SJCRH30 (cell line): ENCODE results near the gene TLE7. TPM values are rescaled to one million over a fixed set of nuclear protein-coding genes. Genes with fewer than 3 reads are reported as not detected.

Source experiments
- DNase-seq, 2 experiments: peaks; one replicate each; pipeline ENCODE4 v3.0.0-alpha.2; 2015 to 2020
- H3K27ac ChIP-seq: fragments of 250-450 bp; sonication (Bioruptor Pico); 2 replicates; pipeline ENCODE4 v1.5.1; 2020; ENCODE audit warnings: mild to moderate bottlenecking, moderate library complexity
- H3K27me3 ChIP-seq: fragments of 250-450 bp; sonication (Bioruptor Pico); 2 replicates; pipeline ENCODE4 v1.5.1; 2020; ENCODE audit warnings: mild to moderate bottlenecking, moderate library complexity
- H3K36me3 ChIP-seq: fragments of 250-450 bp; sonication (Bioruptor Pico); 2 replicates; pipeline ENCODE4 v1.5.1; 2020; ENCODE audit warnings: mild to moderate bottlenecking, moderate library complexity
- H3K4me1 ChIP-seq: fragments of 250-450 bp; sonication (Bioruptor Pico); 2 replicates; pipeline ENCODE4 v1.5.1; 2020; ENCODE audit warnings: mild to moderate bottlenecking, moderate library complexity
- H3K4me3 ChIP-seq: fragments of 250-450 bp; sonication (Bioruptor Pico); 2 replicates; pipeline ENCODE4 v1.5.1; 2020; ENCODE audit warnings: mild to moderate bottlenecking, moderate library complexity
- H3K9me3 ChIP-seq: fragments of 250-450 bp; sonication (Bioruptor Pico); replicated peaks from 2 replicates; pipeline ENCODE4 v1.5.1; 2020; ENCODE audit warnings: mild to moderate bottlenecking, moderate library complexity
- total RNA-seq: library from RNA; depleted of rRNA; stranded (reverse); fragments of >200 nt; shearing (Covaris generic); gene quantifications from 2 replicates; pipeline ENCODE4 v1.2.3, GENCODE V29; 2014; rRNA removed

The TLE7 gene
- not detected in 2 replicates for total RNA-seq

DNA sequence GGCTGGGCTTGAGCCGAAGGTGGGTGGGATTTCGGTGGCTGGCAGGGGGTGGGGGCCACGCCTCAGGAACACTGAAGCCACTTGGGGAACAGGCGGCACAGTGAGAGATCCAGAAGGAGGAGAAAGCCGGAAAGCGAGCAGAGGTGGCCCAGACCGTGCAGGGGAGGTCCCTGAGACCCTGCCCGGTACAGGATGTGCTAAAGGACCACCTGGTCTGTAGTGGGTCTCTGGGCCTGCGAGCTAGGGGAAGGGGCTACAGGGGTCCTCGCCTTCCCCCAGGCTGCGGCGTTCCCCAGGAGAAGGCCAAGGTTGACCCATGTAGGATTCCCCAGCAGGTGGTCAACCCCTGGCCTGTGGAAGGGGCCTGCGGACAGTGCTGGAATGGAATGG is at the start of gene TLE7:
TSS of gene TLE7 (minus strand) at position 4 of the 390 bp plus-strand sequence. CDS start 8,730 bp downstream, outside the sequence.
- Histone ChIP-seq H3K27ac (no peak within 1 kb of the TSS), H3K27me3 (no peaks in the 10 kb centered on the region), H3K4me3 (no peak within 1 kb of the TSS), H3K9me3 (no peaks in the 10 kb centered on the region), H3K36me3 (no peaks in the 10 kb centered on the region), H3K4me1 (no peaks in the 10 kb centered on the region)
- no peak for DNase-seq

DNA sequence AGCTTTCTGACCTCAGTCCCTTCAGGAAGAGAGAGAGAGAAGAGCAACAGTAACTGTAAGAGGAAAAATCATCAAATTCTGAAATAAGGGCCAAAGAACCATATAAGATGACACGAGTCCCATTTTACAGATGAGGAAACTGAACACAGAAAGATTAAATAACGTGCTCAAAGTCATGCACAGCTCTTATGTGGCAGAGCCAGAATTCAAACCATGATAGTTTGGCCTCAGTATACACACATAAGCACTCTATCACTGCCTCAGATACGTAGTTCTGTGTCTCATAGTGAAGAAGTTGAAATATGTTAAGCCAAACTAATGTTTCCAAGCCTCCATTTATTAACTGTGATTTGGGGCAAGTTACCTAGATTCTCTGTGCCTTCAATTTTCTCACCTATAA is 49.2 kb upstream of the TLE7 start:
- no peaks in the 10 kb centered on the region for H3K36me3 ChIP-seq
- no peaks in the 10 kb centered on the region for H3K9me3 ChIP-seq
- no peaks in the 10 kb centered on the region for H3K4me1 ChIP-seq
- no peak overlapping the region for H3K27ac ChIP-seq
- no peak for DNase-seq
- no peaks in the 10 kb centered on the region; the same call in 1 of the 2 replicates for H3K27me3 ChIP-seq
- H3K4me3 ChIP-seq = no peak overlapping the region

GRCh38 chr16:71490361-71490760 is 48.5 kb upstream of the TLE7 start:
- Histone ChIP-seq H3K4me3 (no peak overlapping the region), H3K36me3 (no peaks in the 10 kb centered on the region), H3K27ac (no peak overlapping the region), H3K27me3 (no peaks in the 10 kb centered on the region; the same call in 1 of the 2 replicates), H3K9me3 (no peaks in the 10 kb centered on the region), H3K4me1 (no peaks in the 10 kb centered on the region)
- no peak for DNase-seq

DNA sequence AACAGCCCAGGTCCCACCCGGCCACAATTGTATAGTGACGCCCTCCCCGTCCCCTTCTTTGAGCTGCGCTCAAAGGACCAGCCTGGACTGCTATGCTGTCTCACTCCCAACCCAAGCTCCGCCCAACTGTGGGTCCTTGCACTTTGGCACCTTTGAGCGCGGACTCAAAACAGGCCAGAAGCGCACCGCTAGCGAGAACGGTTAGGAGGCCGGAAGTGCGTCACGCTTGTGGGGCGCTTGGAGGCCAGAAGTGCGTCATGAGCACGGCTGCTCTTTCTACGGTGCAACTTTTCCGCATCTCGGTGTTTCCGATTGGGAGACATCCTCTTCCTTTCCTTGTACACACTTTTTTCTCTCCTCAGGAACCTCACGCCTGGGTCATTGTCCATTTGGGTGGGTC is 47.3 kb upstream of the TLE7 start, which contains the start of gene ZNF19:
TSS of gene ZNF19 (minus strand) at position 203 of the 400 bp plus-strand sequence. CDS start 7,210 bp downstream, outside the sequence.
- no peaks in the 10 kb centered on the region for H3K36me3 ChIP-seq
- no peaks in the 10 kb centered on the region; the same call in 1 of the 2 replicates for H3K27me3 ChIP-seq
- DNase-seq = no peak
- H3K4me3 ChIP-seq = no peak within 1 kb of the TSS
- no peak within 1 kb of the TSS for H3K27ac ChIP-seq
- H3K4me1 ChIP-seq = no peaks in the 10 kb centered on the region
- no peaks in the 10 kb centered on the region for H3K9me3 ChIP-seq

GRCh38 chr16:71484006-71484893 is 42.4 kb upstream of the TLE7 start:
- H3K27me3 ChIP-seq = no peaks in the 10 kb centered on the region

DNA sequence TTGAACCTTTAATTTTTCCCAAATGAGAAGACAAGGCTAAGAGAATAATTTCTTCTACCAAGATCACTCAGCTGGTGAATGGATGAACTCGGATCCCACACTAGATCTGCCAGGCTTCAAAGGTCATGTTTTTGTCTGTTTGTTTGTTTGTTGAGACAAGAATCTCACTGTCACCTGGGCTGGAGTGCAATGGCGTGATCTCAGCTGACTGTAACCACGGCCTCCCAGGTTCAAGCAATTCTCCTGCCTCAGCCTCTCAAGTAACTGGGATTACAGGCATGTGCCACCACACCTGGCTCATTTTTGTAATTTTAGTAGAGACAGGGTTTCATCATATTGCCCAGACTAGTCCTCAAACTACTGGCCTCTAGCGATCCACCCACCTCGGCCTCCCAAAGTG is 40.7 kb upstream of the TLE7 start:
- H3K27me3 ChIP-seq = no peaks in the 10 kb centered on the region
- no peaks in the 10 kb centered on the region for H3K4me1 ChIP-seq
- no peaks in the 10 kb centered on the region for H3K9me3 ChIP-seq
- H3K4me3 ChIP-seq = no peak overlapping the region
- H3K27ac ChIP-seq = no peak overlapping the region
- H3K36me3 ChIP-seq = no peaks in the 10 kb centered on the region
- no peak for DNase-seq

More at GRCh38 chr16:71484006-71484893, 42.4 kb upstream of the TLE7 start:
- DNase-seq = peak; percentile 73 to 84
- Histone ChIP-seq H3K36me3 (no peaks in the 10 kb centered on the region), H3K9me3 (no peaks in the 10 kb centered on the region), H3K4me1 (no peaks in the 10 kb centered on the region), H3K27ac (peak overlapping the region; percentile 61), H3K4me3 (peak overlapping the region; percentile 83)

DNA sequence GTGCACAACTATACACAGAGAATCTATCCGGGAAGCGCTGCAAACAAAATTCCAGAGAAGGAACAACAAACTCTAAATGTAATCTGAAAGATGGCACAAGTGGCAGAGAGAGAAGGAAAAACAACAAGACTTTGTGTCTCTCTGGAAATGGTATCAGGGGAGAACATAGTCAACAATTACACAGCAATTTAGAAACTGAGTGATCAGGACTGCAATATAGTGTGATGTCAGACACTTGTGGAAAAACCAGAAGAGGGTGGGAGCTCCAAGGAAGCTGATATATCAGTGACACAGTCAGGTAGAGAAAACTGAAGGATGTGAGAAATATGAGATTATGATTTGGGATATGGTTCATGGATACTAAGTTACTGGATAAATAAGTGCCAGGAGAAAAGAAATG is 39.1 kb upstream of the TLE7 start:
- Histone ChIP-seq H3K36me3 (no peaks in the 10 kb centered on the region), H3K27ac (no peak overlapping the region), H3K4me1 (no peaks in the 10 kb centered on the region), H3K4me3 (no peak overlapping the region), H3K27me3 (no peaks in the 10 kb centered on the region), H3K9me3 (no peaks in the 10 kb centered on the region)
- DNase-seq = no peak

DNA sequence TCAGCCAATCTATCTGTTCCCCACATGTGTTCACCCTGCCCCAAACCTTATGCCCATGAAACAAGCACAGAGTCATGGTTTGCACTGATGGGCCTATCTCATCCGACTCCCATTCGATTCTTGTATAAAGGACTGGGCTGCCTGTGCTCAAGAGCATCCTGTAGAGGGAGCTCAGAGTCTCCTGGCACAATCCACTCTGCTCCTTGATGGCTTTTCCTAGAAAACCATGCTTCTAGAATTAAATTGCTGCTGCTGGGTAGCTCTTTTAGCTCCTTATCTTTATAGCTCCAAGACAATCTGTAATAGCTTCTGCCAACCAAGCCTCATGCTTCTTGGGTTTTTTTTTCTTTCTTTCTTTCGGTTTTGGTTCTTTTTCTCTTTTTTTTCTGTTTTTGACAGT is 37.6 kb upstream of the TLE7 start:
- no peak overlapping the region for H3K27ac ChIP-seq
- no peaks in the 10 kb centered on the region for H3K27me3 ChIP-seq
- no peak overlapping the region for H3K4me3 ChIP-seq
- no peaks in the 10 kb centered on the region for H3K4me1 ChIP-seq
- DNase-seq = peak; percentile 16 to 38
- H3K36me3 ChIP-seq = no peaks in the 10 kb centered on the region
- H3K9me3 ChIP-seq = no peaks in the 10 kb centered on the region

DNA sequence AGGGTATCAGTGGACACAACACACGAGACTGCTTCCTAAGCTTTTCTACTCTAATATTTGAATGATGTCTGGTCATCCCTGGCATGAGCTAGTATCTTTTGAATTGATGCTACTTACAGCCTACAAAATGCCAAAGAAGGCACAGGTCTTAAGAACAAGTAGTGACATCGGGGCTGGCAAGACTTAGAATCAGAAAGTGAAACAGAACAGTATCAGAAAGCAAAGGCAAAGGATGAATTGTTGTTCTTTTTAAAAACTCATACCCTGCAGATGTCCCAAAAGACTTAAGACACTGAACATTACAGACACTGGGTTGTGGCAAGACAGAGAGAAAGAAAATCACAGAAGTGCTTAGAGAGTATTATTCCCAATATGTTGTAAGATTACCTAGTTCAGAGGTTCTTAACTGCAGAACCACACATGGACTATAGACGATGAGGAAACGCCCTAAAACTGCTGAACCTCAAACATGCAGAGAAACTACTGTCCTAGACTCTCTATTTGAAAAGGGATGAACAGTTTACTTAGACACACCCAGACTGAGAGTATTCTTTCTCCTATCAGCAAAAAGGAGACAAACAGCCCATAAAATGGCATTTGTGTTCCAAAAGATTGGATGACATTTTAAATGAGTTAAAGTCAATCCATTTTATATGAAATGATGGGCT is 34.7 kb upstream of the TLE7 start:
- Histone ChIP-seq H3K4me1 (no peaks in the 10 kb centered on the region), H3K36me3 (no peaks in the 10 kb centered on the region), H3K27me3 (no peaks in the 10 kb centered on the region), H3K4me3 (no peak overlapping the region), H3K9me3 (no peaks in the 10 kb centered on the region), H3K27ac (no peak overlapping the region)
- no peak for DNase-seq

DNA sequence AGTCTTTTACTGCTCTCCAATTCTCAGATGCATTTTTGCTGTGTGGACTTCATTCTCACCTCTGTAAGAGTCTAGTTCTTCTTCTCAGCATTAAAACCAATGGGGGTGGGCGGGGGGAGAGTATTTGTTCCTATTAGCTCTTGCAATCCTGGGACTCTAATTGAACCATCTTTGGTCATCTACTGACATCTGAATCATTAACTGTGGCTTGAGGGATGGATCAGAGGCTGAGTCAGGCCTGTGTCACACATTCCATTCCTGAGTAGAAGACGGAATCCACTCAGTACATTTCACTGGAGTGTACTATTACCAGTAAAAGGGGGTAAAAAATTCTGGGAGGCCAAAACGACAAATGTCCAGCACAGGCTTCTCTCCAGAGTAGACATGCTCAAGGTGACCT is 33.0 kb upstream of the TLE7 start:
- DNase-seq = no peak
- Histone ChIP-seq H3K4me1 (no peaks in the 10 kb centered on the region), H3K27ac (no peak overlapping the region), H3K9me3 (no peaks in the 10 kb centered on the region), H3K36me3 (no peaks in the 10 kb centered on the region), H3K27me3 (no peaks in the 10 kb centered on the region), H3K4me3 (no peak overlapping the region)

GRCh38 chr16:71473891-71474290 is 32.0 kb upstream of the TLE7 start:
- Histone ChIP-seq H3K4me1 (no peaks in the 10 kb centered on the region), H3K36me3 (no peaks in the 10 kb centered on the region), H3K27me3 (no peaks in the 10 kb centered on the region), H3K4me3 (no peak overlapping the region), H3K9me3 (no peaks in the 10 kb centered on the region), H3K27ac (no peak overlapping the region)
- DNase-seq = no peak

GRCh38 chr16:71472931-71473330 is 31.1 kb upstream of the TLE7 start:
- Histone ChIP-seq H3K9me3 (no peaks in the 10 kb centered on the region), H3K27ac (no peak overlapping the region), H3K4me1 (no peaks in the 10 kb centered on the region), H3K4me3 (no peak overlapping the region), H3K27me3 (no peaks in the 10 kb centered on the region), H3K36me3 (no peaks in the 10 kb centered on the region)
- no peak for DNase-seq

- H3K36me3 ChIP-seq = no peaks in the 10 kb centered on the region
- DNase-seq = no peak
- no peaks in the 10 kb centered on the region for H3K9me3 ChIP-seq
- no peak overlapping the region for H3K27ac ChIP-seq
- H3K27me3 ChIP-seq = no peaks in the 10 kb centered on the region
- H3K4me1 ChIP-seq = no peaks in the 10 kb centered on the region
- H3K4me3 ChIP-seq = no peak overlapping the region
Measured at GRCh38 chr16:71472051-71472450, 30.2 kb upstream of the TLE7 start.

DNA sequence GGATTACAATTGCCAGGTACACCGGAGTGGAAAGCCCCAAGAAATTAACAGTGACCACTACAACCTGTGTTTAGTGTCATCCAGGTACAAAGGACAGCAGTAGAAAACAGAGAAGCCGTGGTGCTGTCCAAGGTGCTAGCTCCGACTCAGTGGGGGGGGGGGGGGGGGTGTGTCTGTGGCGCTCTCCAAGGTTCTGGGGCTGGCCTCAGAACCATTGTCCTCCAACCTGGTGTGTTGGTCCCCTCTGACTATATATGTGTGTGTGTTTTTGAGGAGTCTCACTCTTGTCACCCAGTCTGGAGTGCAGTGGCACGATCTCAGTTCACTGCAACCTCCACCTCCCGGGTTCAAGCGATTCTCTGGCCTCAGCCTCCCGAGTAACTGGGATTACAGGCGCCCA is 26.0 kb upstream of the TLE7 start:
- peak; percentile 10 to 61 for DNase-seq
- Histone ChIP-seq H3K9me3 (no peaks in the 10 kb centered on the region), H3K36me3 (no peaks in the 10 kb centered on the region), H3K27ac (no peak overlapping the region), H3K4me3 (no peak overlapping the region), H3K4me1 (no peaks in the 10 kb centered on the region), H3K27me3 (no peaks in the 10 kb centered on the region)

GRCh38 chr16:71464231-71464630 is 22.4 kb upstream of the TLE7 start:
- Histone ChIP-seq H3K4me1 (no peaks in the 10 kb centered on the region), H3K36me3 (no peaks in the 10 kb centered on the region), H3K9me3 (no peaks in the 10 kb centered on the region), H3K27me3 (no peaks in the 10 kb centered on the region), H3K27ac (no peak overlapping the region), H3K4me3 (no peak overlapping the region)
- no peak for DNase-seq
